HCT116 (cell line): ENCODE measurements around the gene IMMP2L. TPM values are rescaled to one million over a fixed set of nuclear protein-coding genes. Genes with fewer than 3 reads are reported as not detected.

Experiments used
- ATAC-seq: fragments of 200-7000 bp; cut with Tn5 transposase; 2 replicates; pipeline ENCODE4 v1.9.1; 2020; ENCODE audit warnings: mild to moderate bottlenecking, moderate library complexity
- Bru-seq: library from RNA; stranded (reverse); fragments of 400-500 nt; gene quantifications from one replicate; lab custom pipeline; 2021; lab: Mats Ljungman, UMichigan
- BruChase-seq, 2 experiments: library from RNA; stranded (reverse); fragments of 400-500 nt; gene quantifications; one replicate each; lab custom pipeline; 2021; lab: Mats Ljungman, UMichigan
- BruUV-seq: library from RNA; stranded (reverse); fragments of 400-500 nt; replicated peaks from 2 replicates; lab custom pipeline; 2021; lab: Mats Ljungman, UMichigan
- CTCF ChIA-PET: fragments of 300-600 bp; sonication (Branson Sonifier 250); formaldehyde crosslinking; loops from one replicate; lab custom pipeline; 2021; ENCODE audit warnings: antibody characterized with exemption; lab: Charles Lee
- POLR2A ChIA-PET: fragments of 300-600, 350-600 bp; sonication (Branson Sonifier 250); formaldehyde crosslinking; loops from one replicate; lab custom pipeline; 2021; ENCODE audit warnings: antibody characterized with exemption; lab: Charles Lee
- RAD21 ChIA-PET, 2 experiments: fragments of 300-600 bp; sonication (Branson Sonifier 250); formaldehyde crosslinking; loops; one replicate each; lab custom pipeline; 2023; ENCODE audit warnings: low total read pairs in 2 of 2; ENCODE audit not compliant: uncharacterized antibody in 2 of 2, unreplicated experiment in 2 of 2, low non-redundant PET in 1 of 2; lab: Charles Lee
- DNase-seq: peaks from one replicate; pipeline ENCODE4 v3.0.0-alpha.2; 2010; ENCODE audit warnings: low read depth, low spot score
- H2AFZ ChIP-seq: fragments of 200-600 bp; shearing (Covaris generic), sonication (generic); 2 replicates; pipeline ENCODE4 v1.6.1; 2017; ENCODE audit warnings: low read depth, mixed run types, mixed read lengths, antibody characterized with exemption, low read length; ENCODE audit not compliant: poor library complexity, severe bottlenecking
- H3K27ac ChIP-seq: 2 replicates; pipeline ENCODE4 v1.5.1; 2012; ENCODE audit warnings: low read depth, low read length
- H3K27me3 ChIP-seq: fragments of 200-600 bp; sonication (generic); 2 replicates; pipeline ENCODE4 v1.6.1; 2016; ENCODE audit warnings: mixed run types, low read length, mixed read lengths; ENCODE audit not compliant: insufficient read depth
- H3K36me3 ChIP-seq, 2 experiments: fragments of 200-500 bp in 1 of 2; fragments of 200-600 bp in 1 of 2; sonication (Bioruptor generic) in 1 of 2; sonication (generic) in 1 of 2; 2 replicates each; pipeline versions ENCODE4 v1.5.1 to v1.6.1; 2014 to 2016; ENCODE audit warnings: low read length in 2 of 2, inconsistent platforms in 1 of 2, mixed read lengths in 1 of 2, mixed run types in 1 of 2; ENCODE audit not compliant: insufficient read depth in 2 of 2, control insufficient read depth in 1 of 2
- H3K4me1 ChIP-seq, 2 experiments: fragments of 200-600 bp in 1 of 2; sonication (generic) in 1 of 2; 2 replicates each; pipeline versions ENCODE4 v1.5.1 to v1.6.1; 2012 to 2017; ENCODE audit warnings: low read length in 2 of 2, inconsistent platforms in 1 of 2, mild to moderate bottlenecking in 1 of 2, mixed read lengths in 1 of 2, mixed run types in 1 of 2, moderate library complexity in 1 of 2; ENCODE audit not compliant: insufficient read depth in 2 of 2, control insufficient read depth in 1 of 2
- H3K4me2 ChIP-seq: fragments of 200-600 bp; sonication (generic); 2 replicates; pipeline ENCODE4 v1.6.1; 2017; ENCODE audit warnings: mixed run types, low read length, mixed read lengths
- H3K4me3 ChIP-seq, 2 experiments: fragments of 200-600 bp in 1 of 2; sonication (generic) in 1 of 2; replicated peaks in 1 of 2; 2 replicates each; pipeline ENCODE4 v1.5.1; 2011 to 2016; ENCODE audit warnings: low read length in 2 of 2, control low read depth in 1 of 2, low read depth in 1 of 2, mild to moderate bottlenecking in 1 of 2, mixed read lengths in 1 of 2, mixed run types in 1 of 2
- H3K79me2 ChIP-seq: fragments of 200-600 bp; sonication (generic); 2 replicates; pipeline ENCODE4 v1.6.1; 2017; ENCODE audit warnings: mild to moderate bottlenecking, mixed run types, low read length, moderate library complexity, mixed read lengths; ENCODE audit not compliant: insufficient read depth
- H3K9ac ChIP-seq: fragments of 200-600 bp; sonication (generic); 2 replicates; pipeline ENCODE4 v1.6.1; 2016; ENCODE audit warnings: low read length, mixed read lengths
- H3K9me2 ChIP-seq: fragments of 200-600 bp; sonication (generic), shearing (Covaris generic); 2 replicates; pipeline ENCODE4 v1.6.1; 2017; ENCODE audit warnings: mixed run types, mild to moderate bottlenecking, moderate library complexity; ENCODE audit not compliant: insufficient read depth
- H3K9me3 ChIP-seq, 2 experiments: fragments of 200-500 bp in 1 of 2; fragments of 200-600 bp in 1 of 2; sonication (Bioruptor generic) in 1 of 2; sonication (generic) in 1 of 2; 2 replicates each; pipeline ENCODE4 v1.6.1; 2014 to 2017; ENCODE audit warnings: low read length in 2 of 2, mixed read lengths in 2 of 2, inconsistent platforms in 1 of 2, low read depth in 1 of 2, mild to moderate bottlenecking in 1 of 2, mixed run types in 1 of 2, moderate library complexity in 1 of 2; ENCODE audit not compliant: control insufficient read depth in 1 of 2, insufficient read depth in 1 of 2
- H4K20me1 ChIP-seq: fragments of 200-600 bp; sonication (generic), shearing (Covaris generic); 2 replicates; pipeline ENCODE4 v1.6.1; 2017; ENCODE audit warnings: mixed run types, mild to moderate bottlenecking, moderate library complexity; ENCODE audit not compliant: insufficient read depth
- ATF3 ChIP-seq: IDR thresholded peaks from 2 replicates; pipeline ENCODE4 v1.6.1; 2012
- CBX3 ChIP-seq: IDR thresholded peaks from 2 replicates; pipeline ENCODE4 v1.6.1; 2012; ENCODE audit warnings: low read depth
- CEBPB ChIP-seq: IDR thresholded peaks from 2 replicates; pipeline ENCODE4 v1.6.1; 2012; ENCODE audit warnings: low read depth
- CTCF ChIP-seq, 3 experiments: fragments of 200-600 bp in 1 of 3; sonication (generic) in 1 of 3; IDR thresholded peaks in 2 of 3; conservative IDR thresholded peaks in 1 of 3; 2 replicates each; pipeline ENCODE4 v1.5.1; 2012 to 2017; ENCODE audit warnings: low read depth in 2 of 3, low read length in 2 of 3, antibody characterized with exemption in 1 of 3, borderline replicate concordance in 1 of 3, control low read depth in 1 of 3, mild to moderate bottlenecking in 1 of 3, mixed read lengths in 1 of 3, mixed run types in 1 of 3, moderate library complexity in 1 of 3; ENCODE audit not compliant: insufficient read depth in 1 of 3
- ELF1 ChIP-seq: IDR thresholded peaks from 2 replicates; pipeline ENCODE4 v1.6.1; 2012; ENCODE audit warnings: low read depth, borderline replicate concordance
- EZH2 ChIP-seq: fragments of 200-600 bp; sonication (generic); IDR thresholded peaks from 2 replicates; pipeline ENCODE4 v1.6.1; 2017; ENCODE audit warnings: antibody characterized with exemption, mixed run types
- EZH2phosphoT487 ChIP-seq: fragments of 200-600 bp; IDR thresholded peaks from 2 replicates; pipeline ENCODE4 v1.6.1; 2018; ENCODE audit warnings: antibody characterized with exemption, borderline replicate concordance
- FOSL1 ChIP-seq: IDR thresholded peaks from 2 replicates; pipeline ENCODE4 v1.6.1; 2012; ENCODE audit warnings: low read depth
- JUND ChIP-seq: IDR thresholded peaks from 2 replicates; pipeline ENCODE4 v1.6.1; 2012
- MAX ChIP-seq: IDR thresholded peaks from 2 replicates; pipeline ENCODE4 v1.6.1; 2012
- POLR2A ChIP-seq: IDR thresholded peaks from 2 replicates; pipeline ENCODE4 v1.7.0; 2011; ENCODE audit warnings: borderline replicate concordance; ENCODE audit not compliant: insufficient read depth, insufficient read length; ENCODE audit errors: extremely low read depth
- POLR2AphosphoS5 ChIP-seq: IDR thresholded peaks from 2 replicates; pipeline ENCODE4 v1.6.1; 2011; ENCODE audit warnings: mild to moderate bottlenecking, low read depth, low read length, moderate library complexity
- RAD21 ChIP-seq: IDR thresholded peaks from 2 replicates; pipeline ENCODE4 v1.6.1; 2012; ENCODE audit warnings: low read depth, mild to moderate bottlenecking
- SIN3A ChIP-seq: IDR thresholded peaks from 2 replicates; pipeline ENCODE4 v1.6.1; 2012; ENCODE audit warnings: low read depth
- SRF ChIP-seq: IDR thresholded peaks from 2 replicates; pipeline ENCODE4 v1.6.1; 2012; ENCODE audit warnings: low read depth
- TCF7L2 ChIP-seq: IDR thresholded peaks from 2 replicates; pipeline ENCODE4 v1.7.0; 2011; ENCODE audit warnings: borderline replicate concordance, inconsistent platforms; ENCODE audit not compliant: insufficient read depth, insufficient read length; ENCODE audit errors: extremely low read depth
- YY1 ChIP-seq: IDR thresholded peaks from 2 replicates; pipeline ENCODE4 v1.6.1; 2011; ENCODE audit warnings: low read length, low read depth, moderate library complexity, mild to moderate bottlenecking; ENCODE audit not compliant: insufficient replicate concordance; ENCODE audit errors: extremely low read depth
- ZBTB33 ChIP-seq: IDR thresholded peaks from 2 replicates; pipeline ENCODE4 v1.6.1; 2011; ENCODE audit warnings: mild to moderate bottlenecking, low read length, moderate library complexity; ENCODE audit not compliant: insufficient replicate concordance; ENCODE audit errors: extremely low read depth
- ZFX ChIP-seq: fragments of 450-650 bp; IDR thresholded peaks from 2 replicates; pipeline ENCODE4 v1.6.1; 2017
- ZNF274 ChIP-seq: fragments of 200-500 bp; sonication (Bioruptor generic); IDR thresholded peaks from 2 replicates; pipeline ENCODE4 v1.6.1; 2014; ENCODE audit warnings: mild to moderate bottlenecking, low read depth, low read length, inconsistent platforms
- intact Hi-C: fragments of 100-400 bp; cut with micrococcal nuclease; formaldehyde crosslinking; loops from 2 replicates; pipeline ENCODE4 v1.10.0; 2022
- long read RNA-seq: library from polyadenylated mRNA; unstranded; transcript quantifications from one replicate; pipeline ENCODE4 v2.0.0, GENCODE V29; 2021; ENCODE audit not compliant: unreplicated experiment
- polyA plus RNA-seq: library from polyadenylated mRNA; unstranded; fragments of >200 nt; gene quantifications from 2 replicates; pipeline ENCODE4 v1.2.1, GENCODE V29; 2012; ENCODE audit warnings: missing spikeins
- total RNA-seq: library from RNA; stranded (reverse); gene quantifications from one replicate; pipeline ENCODE4 v1.2.1, GENCODE V29; 2021; ENCODE audit not compliant: unreplicated experiment

The IMMP2L gene
- total RNA-seq (21.1 TPM), Bru-seq, nascent RNA (percentile 73 among the genes with signal in this experiment), BruChase-seq, experiment 1, labeled RNA remaining after a 6-hour chase (percentile 72 among the genes with signal in this experiment), BruChase-seq, experiment 2, labeled RNA remaining after a 2-hour chase (percentile 90 among the genes with signal in this experiment)
- 8.4 and 10.0 TPM in 2 replicates for polyA plus RNA-seq
- long read RNA-seq, partial matches to known transcripts = 4 of 12 reads
- long read RNA-seq, other reads (novel, unspliced or antisense) = 8 of 12 reads

GRCh38 chr7:111561904-111562732 lies at the start of gene IMMP2L:
Gene IMMP2L (minus strand): TSS chr7:111562492.
- ChIA-PET RAD21 (no interaction called here), CTCF (no interaction called here), POLR2A (interaction anchor here (0.8 kb wide), 1 partner anchor 17 kb away, joined by 3 read pairs; no protein-coding TSS in a partner anchor)
- peak within 1 kb of the TSS; percentile 73 for H3K27ac ChIP-seq
- no peaks in the 10 kb centered on the region for H4K20me1 ChIP-seq
- no TSS peak for BruUV-seq
- peak; percentile 77 for DNase-seq
- peak within 1 kb of the TSS; percentile 77 for H3K4me2 ChIP-seq
- H3K9ac ChIP-seq = peak within 1 kb of the TSS; percentile 81
- peaks cover 25% of the 10 kb centered on the region for H3K79me2 ChIP-seq
- H3K9me3 ChIP-seq = no peaks in the 10 kb centered on the region
- H3K4me1 ChIP-seq = peaks cover 10 to 20% of the 10 kb centered on the region in 2 experiments
- peaks cover 1 to 8% of the 10 kb centered on the region in 2 experiments; a peak in 2 of 4 replicates for H3K36me3 ChIP-seq
- H3K4me3 ChIP-seq = peak within 1 kb of the TSS; percentile 58 to 74
- no peaks in the 10 kb centered on the region for H3K27me3 ChIP-seq
- intact Hi-C loops = no loop called here
- no peaks in the 10 kb centered on the region for H3K9me2 ChIP-seq
- peak; percentile 95 for ATAC-seq
- H2AFZ ChIP-seq = peak within 1 kb of the TSS; percentile 96
- peak; percentile 74 for TF ChIP-seq TCF7L2
- TF ChIP-seq SRF = no peak
- TF ChIP-seq ZFX = peak; percentile 89
- TF ChIP-seq CEBPB = no peak
- peak; percentile 50; the same call in 1 of the 2 replicates for TF ChIP-seq JUND
- no peak; the same call in 1 of the 2 replicates for TF ChIP-seq FOSL1
- TF ChIP-seq MAX = peak; percentile 81
- no peak for TF ChIP-seq ELF1
- TF ChIP-seq CTCF (IDR thresholded peaks at IDR 0.05 in 2 of 3, conservative IDR thresholded peaks at IDR 0.05 in 1 of 3; ENCODE audit: borderline replicate concordance in 1 of 3, insufficient read depth in 1 of 3, low read depth in 2 of 3, low read length in 2 of 3) = peak; percentile 11 to 36 (median 28); a peak in 2 of 6 replicates
- peak; percentile 11 for TF ChIP-seq SIN3A
- peak; percentile 67; the same call in 1 of the 2 replicates for TF ChIP-seq CBX3
- TF ChIP-seq EZH2 = no peak
- TF ChIP-seq ATF3 = no peak
- TF ChIP-seq ZBTB33 = no peak
- peak; percentile 90 for TF ChIP-seq POLR2AphosphoS5
- TF ChIP-seq EZH2phosphoT487 = no peak
- peak; percentile 40 for TF ChIP-seq RAD21
- TF ChIP-seq ZNF274 = no peak
- TF ChIP-seq POLR2A = peak; percentile 45
- peak; percentile 57 for TF ChIP-seq YY1
